B cell (primary cell): ENCODE results near the gene IDH3A.

ENCODE experiments used
- CTCF ChIP-seq: fragments of 200-600 bp; IDR thresholded peaks from one replicate; pipeline ENCODE4 v1.8.0; 2022; ENCODE audit warnings: antibody characterized with exemption, mild to moderate bottlenecking
- EZH2 ChIP-seq: IDR thresholded peaks from 2 replicates; pipeline ENCODE4 v1.6.1; 2012; ENCODE audit warnings: borderline replicate concordance, low read depth, mild to moderate bottlenecking, moderate library complexity, low read length; ENCODE audit not compliant: insufficient read depth, poor library complexity, severe bottlenecking

GRCh38 chr15:78148392-78149067 is 632 bp upstream of the IDH3A start:
- TF ChIP-seq EZH2 (no peak), CTCF (no peak)
